PC-9 (cell line): Measurements from ENCODE around the gene CBLN2. TPM values are rescaled to one million over a fixed set of nuclear protein-coding genes. Genes with fewer than 3 reads are reported as not detected.

Experiments used
- BruUV-seq: library from RNA; stranded (reverse); fragments of 400-500 nt; replicated peaks from 2 replicates; lab custom pipeline; 2021; lab: Mats Ljungman, UMichigan
- CTCF ChIA-PET: fragments of 300-600 bp; sonication (Branson Sonifier 250); formaldehyde crosslinking; loops from one replicate; lab custom pipeline; 2022; ENCODE audit warnings: antibody characterized with exemption; lab: Charles Lee
- POLR2A ChIA-PET: fragments of 300-600 bp; sonication (Branson Sonifier 250); formaldehyde crosslinking; loops from one replicate; lab custom pipeline; 2022; ENCODE audit warnings: antibody characterized with exemption; ENCODE audit not compliant: unreplicated experiment; lab: Charles Lee
- DNase-seq, 2 experiments: peaks; one replicate each; pipeline versions ENCODE4 v3.0.0 to v3.0.0-alpha.2; 2015 to 2022; ENCODE audit warnings: mixed read lengths in 1 of 2
- H2AFZ ChIP-seq: fragments of 200-600 bp; sonication (generic); 2 replicates; pipeline ENCODE4 v1.8.1; 2017; ENCODE audit warnings: antibody characterized with exemption
- H3F3A ChIP-seq: fragments of 200-600 bp; sonication (generic); 2 replicates; pipeline ENCODE4 v1.8.1; 2017; ENCODE audit warnings: antibody characterized with exemption, mild to moderate bottlenecking, low read depth; ENCODE audit not compliant: insufficient read depth
- H3K27ac ChIP-seq: fragments of 200-600 bp; sonication (generic); 2 replicates; pipeline ENCODE4 v1.6.1; 2016; ENCODE audit warnings: mixed run types
- H3K27me3 ChIP-seq: fragments of 200-600 bp; sonication (generic); 2 replicates; pipeline ENCODE4 v1.6.1; 2016; ENCODE audit warnings: low read depth, mixed run types; ENCODE audit not compliant: insufficient read depth
- H3K36me3 ChIP-seq: fragments of 200-600 bp; sonication (generic); 2 replicates; pipeline ENCODE4 v1.6.1; 2016; ENCODE audit warnings: low read depth, mixed run types
- H3K4me1 ChIP-seq: fragments of 200-600 bp; sonication (generic); replicated peaks from 2 replicates; pipeline ENCODE4 v1.6.1; 2016; ENCODE audit warnings: mixed run types; ENCODE audit not compliant: insufficient read depth
- H3K4me2 ChIP-seq: fragments of 200-600 bp; sonication (generic); 2 replicates; pipeline ENCODE4 v1.6.1; 2017; ENCODE audit warnings: mixed run types
- H3K4me3 ChIP-seq: fragments of 200-600 bp; sonication (generic); 2 replicates; pipeline ENCODE4 v1.6.1; 2016; ENCODE audit warnings: mixed run types
- H3K79me2 ChIP-seq: fragments of 200-600 bp; sonication (generic); 2 replicates; pipeline ENCODE4 v1.6.1; 2017; ENCODE audit warnings: low read depth, mixed run types
- H3K9me2 ChIP-seq: fragments of 200-600 bp; sonication (generic); 2 replicates; pipeline ENCODE4 v1.8.1; 2017; ENCODE audit warnings: mild to moderate bottlenecking; ENCODE audit not compliant: insufficient read depth
- H3K9me3 ChIP-seq: fragments of 200-600 bp; sonication (generic); 2 replicates; pipeline ENCODE4 v1.8.1; 2016; ENCODE audit warnings: low read depth; ENCODE audit not compliant: insufficient read depth
- H4K20me1 ChIP-seq: fragments of 200-600 bp; sonication (generic); 2 replicates; pipeline ENCODE4 v1.8.1; 2017; ENCODE audit not compliant: insufficient read depth
- EZH2 ChIP-seq: fragments of 200-600 bp; sonication (generic); IDR thresholded peaks from 2 replicates; pipeline ENCODE4 v1.8.0; 2017; ENCODE audit warnings: antibody characterized with exemption, low read depth
- intact Hi-C: fragments of 100-400 bp; cut with micrococcal nuclease; formaldehyde crosslinking; loops from one replicate; pipeline ENCODE4 v1.10.0; 2022; ENCODE audit not compliant: unreplicated experiment
- total RNA-seq: library from RNA; stranded (reverse); gene quantifications from 2 replicates; pipeline ENCODE4 v1.2.3, GENCODE V29; 2021
- TF ChIP-seq, protein P1 (sequence below): fragments of 200-600 bp; sonication (generic); conservative IDR thresholded peaks from 2 replicates; pipeline ENCODE4 v1.6.1; 2017; ENCODE audit warnings: mixed run types, antibody characterized with exemption, mild to moderate bottlenecking, moderate library complexity

The CBLN2 gene
- total RNA-seq, 1 experiment from 2014 or later, result not detected

DNA sequence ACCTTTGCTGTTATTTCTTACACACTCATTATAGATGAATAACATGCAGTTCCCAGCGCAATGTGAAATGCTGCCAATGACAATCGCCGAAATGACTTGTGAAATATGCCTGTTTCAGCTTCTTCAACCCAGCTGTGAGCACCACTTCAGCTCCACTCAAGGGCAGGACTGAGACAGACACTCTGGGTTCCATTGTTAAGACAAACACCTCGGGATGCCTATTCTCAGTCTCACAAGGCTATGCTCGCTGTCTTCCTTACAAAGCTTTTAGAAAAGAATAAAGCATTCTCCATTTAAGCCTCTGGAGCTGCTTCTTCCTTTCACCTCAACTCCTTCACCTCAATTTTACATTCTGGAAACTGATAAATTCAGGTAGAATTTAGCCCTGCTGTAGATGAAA is 4.2 kb downstream of the CBLN2 start:
- Histone ChIP-seq H3K79me2 (no peaks in the 10 kb centered on the region), H3K27me3 (no peaks in the 10 kb centered on the region), H3K4me1 (no peaks in the 10 kb centered on the region), H3K4me3 (no peak overlapping the region), H3K4me2 (no peak overlapping the region), H4K20me1 (no peaks in the 10 kb centered on the region), H3F3A (no peaks in the 10 kb centered on the region), H3K36me3 (no peaks in the 10 kb centered on the region), H2AFZ (no peak overlapping the region), H3K27ac (no peak overlapping the region), H3K9me3 (no peaks in the 10 kb centered on the region), H3K9me2 (no peaks in the 10 kb centered on the region; the same call in 1 of the 2 replicates)
- TF ChIP-seq, protein P1, sequence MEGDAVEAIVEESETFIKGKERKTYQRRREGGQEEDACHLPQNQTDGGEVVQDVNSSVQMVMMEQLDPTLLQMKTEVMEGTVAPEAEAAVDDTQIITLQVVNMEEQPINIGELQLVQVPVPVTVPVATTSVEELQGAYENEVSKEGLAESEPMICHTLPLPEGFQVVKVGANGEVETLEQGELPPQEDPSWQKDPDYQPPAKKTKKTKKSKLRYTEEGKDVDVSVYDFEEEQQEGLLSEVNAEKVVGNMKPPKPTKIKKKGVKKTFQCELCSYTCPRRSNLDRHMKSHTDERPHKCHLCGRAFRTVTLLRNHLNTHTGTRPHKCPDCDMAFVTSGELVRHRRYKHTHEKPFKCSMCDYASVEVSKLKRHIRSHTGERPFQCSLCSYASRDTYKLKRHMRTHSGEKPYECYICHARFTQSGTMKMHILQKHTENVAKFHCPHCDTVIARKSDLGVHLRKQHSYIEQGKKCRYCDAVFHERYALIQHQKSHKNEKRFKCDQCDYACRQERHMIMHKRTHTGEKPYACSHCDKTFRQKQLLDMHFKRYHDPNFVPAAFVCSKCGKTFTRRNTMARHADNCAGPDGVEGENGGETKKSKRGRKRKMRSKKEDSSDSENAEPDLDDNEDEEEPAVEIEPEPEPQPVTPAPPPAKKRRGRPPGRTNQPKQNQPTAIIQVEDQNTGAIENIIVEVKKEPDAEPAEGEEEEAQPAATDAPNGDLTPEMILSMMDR, result no peak
- intact Hi-C loops, result loop anchor here (10.0 kb wide), 1 partner anchor 1605 kb away; no protein-coding TSS in a partner anchor
- no TSS peak for BruUV-seq
- ChIA-PET CTCF (no interaction called here), POLR2A (no interaction called here)
- DNase-seq, result no peak

DNA sequence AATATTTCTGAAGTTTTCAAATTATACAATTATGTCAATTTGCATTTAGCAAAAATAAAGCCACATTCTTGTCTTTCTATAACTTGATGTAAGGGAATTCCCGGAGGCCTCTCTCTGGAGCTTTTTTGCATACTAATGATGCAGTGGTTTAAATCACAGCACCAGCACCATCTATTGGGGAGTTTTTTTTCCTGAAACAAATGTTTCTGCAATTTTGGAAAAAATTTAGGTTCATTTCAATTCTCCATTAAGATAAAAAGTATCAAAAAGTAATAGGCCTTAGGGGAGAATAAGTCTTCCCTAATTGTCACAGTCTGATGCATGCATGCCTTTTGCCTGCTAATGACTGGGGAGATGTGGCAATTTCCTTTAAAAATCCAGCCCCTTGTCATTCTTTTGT is 13.5 kb downstream of the CBLN2 start:
- ChIA-PET POLR2A (no interaction called here), CTCF (no interaction called here)
- H3K4me3 ChIP-seq, result no peak overlapping the region
- no peaks in the 10 kb centered on the region for H3K36me3 ChIP-seq
- H3K9me3 ChIP-seq, result no peaks in the 10 kb centered on the region
- H3K27me3 ChIP-seq, result no peaks in the 10 kb centered on the region
- no peak for TF ChIP-seq EZH2
- TF ChIP-seq, protein P1, result no peak
- no peak for DNase-seq
- H3F3A ChIP-seq, result no peaks in the 10 kb centered on the region
- no peak overlapping the region for H2AFZ ChIP-seq
- H3K27ac ChIP-seq, result no peak overlapping the region
- H3K9me2 ChIP-seq, result no peaks in the 10 kb centered on the region; the same call in 1 of the 2 replicates
- no peaks in the 10 kb centered on the region for H3K79me2 ChIP-seq
- no TSS peak for BruUV-seq
- H3K4me2 ChIP-seq, result no peak overlapping the region
- H3K4me1 ChIP-seq, result no peaks in the 10 kb centered on the region
- intact Hi-C loops, result no loop called here
- H4K20me1 ChIP-seq, result no peaks in the 10 kb centered on the region

DNA sequence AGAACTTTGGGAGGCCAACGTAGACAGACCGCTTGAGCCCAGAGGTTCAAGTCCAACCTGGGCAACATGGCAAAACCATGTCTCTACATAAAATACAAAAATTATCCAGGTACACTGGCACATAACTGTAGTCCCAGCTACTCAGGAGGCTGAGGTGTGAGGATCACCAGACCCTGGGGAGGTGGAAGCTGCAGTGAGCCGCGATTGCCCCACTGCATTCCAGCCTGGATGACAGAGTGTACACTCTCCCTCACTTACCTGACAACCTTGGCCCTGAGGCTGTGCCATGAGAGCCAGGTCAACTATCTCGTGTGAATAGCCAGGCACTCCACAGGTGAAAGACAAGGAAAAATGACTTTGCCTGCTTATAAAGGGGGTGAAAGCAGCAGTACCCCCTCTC is 39.3 kb downstream of the CBLN2 start:
- no peak overlapping the region for H2AFZ ChIP-seq
- H4K20me1 ChIP-seq, result no peaks in the 10 kb centered on the region
- intact Hi-C loops, result no loop called here
- H3K9me3 ChIP-seq, result no peaks in the 10 kb centered on the region; the same call in 1 of the 2 replicates
- no peaks in the 10 kb centered on the region for H3K27me3 ChIP-seq
- ChIA-PET POLR2A (no interaction called here), CTCF (no interaction called here)
- no peak for DNase-seq
- no peaks in the 10 kb centered on the region for H3K4me1 ChIP-seq
- no peaks in the 10 kb centered on the region for H3K9me2 ChIP-seq
- no peak overlapping the region for H3K4me3 ChIP-seq
- no peaks in the 10 kb centered on the region for H3K79me2 ChIP-seq
- no peaks in the 10 kb centered on the region for H3F3A ChIP-seq
- no TSS peak for BruUV-seq
- TF ChIP-seq EZH2, result no peak
- TF ChIP-seq, protein P1, result no peak
- H3K27ac ChIP-seq, result no peak overlapping the region
- no peaks in the 10 kb centered on the region for H3K36me3 ChIP-seq
- H3K4me2 ChIP-seq, result no peak overlapping the region
